Uterus (tissue), 4 donors: ENCODE measurements around the gene BDNF. TPM values are rescaled to one million over a fixed set of nuclear protein-coding genes. Genes with fewer than 3 reads are reported as not detected.

ENCODE experiments used
- DNase-seq, 2 donors: peaks; one replicate each; pipeline ENCODE4 v3.0.0-alpha.2; 2019 to 2020
- H3K27ac ChIP-seq, 2 donors: fragments of 200-600 bp; sonication (generic); 1 replicate in 1 of 2; 2 replicates in 1 of 2; pipeline ENCODE4 v1.5.1; 2016 to 2018
- H3K27me3 ChIP-seq, 2 donors: fragments of 200-600 bp; sonication (generic); one replicate each; pipeline ENCODE4 v1.5.1; 2018 to 2019; ENCODE audit warnings: control low read depth in 1 of 2
- H3K36me3 ChIP-seq, 2 donors: fragments of 200-600 bp; sonication (generic); one replicate each; pipeline ENCODE4 v1.5.1; 2019; ENCODE audit warnings: control low read depth in 1 of 2
- H3K4me1 ChIP-seq, 2 donors: fragments of 200-600 bp; sonication (generic); one replicate each; pipeline ENCODE4 v1.5.1; 2018 to 2019; ENCODE audit warnings: control low read depth in 1 of 2
- H3K4me3 ChIP-seq, 2 donors: fragments of 200-600 bp; sonication (generic); 1 replicate in 1 of 2; 2 replicates in 1 of 2; pipeline ENCODE4 v1.5.1; 2018 to 2019; ENCODE audit warnings: mild to moderate bottlenecking in 1 of 2
- H3K9me3 ChIP-seq, 2 donors: fragments of 200-600 bp; sonication (generic); one replicate each; pipeline ENCODE4 v1.5.1; 2019; ENCODE audit warnings: control low read depth in 1 of 2
- CTCF ChIP-seq, 4 experiments: fragments of 200-600 bp in 2 of 4; fragments of 450-650 bp in 2 of 4; sonication (generic) in 2 of 4; IDR thresholded peaks; one replicate each; pipeline ENCODE4 v1.5.1; 2016 to 2019; ENCODE audit warnings: antibody characterized with exemption in 4 of 4, mild to moderate bottlenecking in 2 of 4, moderate library complexity in 1 of 4
- POLR2A ChIP-seq, 2 donors: fragments of 450-650 bp; IDR thresholded peaks; one replicate each; pipeline ENCODE4 v1.6.1; 2016; ENCODE audit warnings: antibody characterized with exemption in 2 of 2, mild to moderate bottlenecking in 1 of 2, moderate library complexity in 1 of 2
- intact Hi-C: fragments of 100-400 bp; cut with DNase I; formaldehyde crosslinking; loops from one replicate; pipeline ENCODE4 v1.15.1; 2023; ENCODE audit warnings: low total_unique reads
- total RNA-seq, 4 donors: library from RNA; depleted of rRNA in 3 of 4; stranded (reverse); fragments of >200 nt in 3 of 4; gene quantifications; one replicate each; pipeline versions ENCODE4 v1.1.0 to v1.2.4, GENCODE V29; 2014 to 2023
- donor health status: DM: yes; HTN: yes; CAD: no.

BDNF gene
- total RNA-seq, 4 donors from 2014 or later = 0.83 TPM; not detected in 3

GRCh38 chr11:27723687-27724086 lies 23.4 kb upstream of the BDNF start:
- Histone ChIP-seq H3K9me3 (no peaks in the 10 kb centered on the region), H3K4me1 (peaks cover 0 to 8% of the 10 kb centered on the region in 2 donors), H3K4me3 (no peak overlapping the region), H3K36me3 (no peaks in the 10 kb centered on the region), H3K27me3 (peaks cover 0 to 34% of the 10 kb centered on the region in 2 donors), H3K27ac (no peak overlapping the region)
- DNase-seq = no peak
- intact Hi-C loops = no loop called here
- TF ChIP-seq POLR2A (IDR thresholded peaks at IDR 0.05) (no peak), CTCF (IDR thresholded peaks at IDR 0.05) (no peak)

- intact Hi-C loops = no loop called here
- Histone ChIP-seq H3K36me3 (no peaks in the 10 kb centered on the region), H3K9me3 (no peaks in the 10 kb centered on the region), H3K4me1 (peaks cover 0 to 8% of the 10 kb centered on the region in 2 donors), H3K4me3 (no peak overlapping the region), H3K27ac (no peak overlapping the region), H3K27me3 (peaks cover 0 to 38% of the 10 kb centered on the region in 2 donors)
- DNase-seq = no peak
- TF ChIP-seq POLR2A (IDR thresholded peaks at IDR 0.05) (no peak), CTCF (IDR thresholded peaks at IDR 0.05) (no peak)
These were observed 22.7 kb upstream of the BDNF start for GRCh38 chr11:27722953-27723344.

GRCh38 chr11:27722117-27722952 lies 22.1 kb upstream of the BDNF start:
- TF ChIP-seq CTCF (IDR thresholded peaks at IDR 0.05) (no peak), POLR2A (IDR thresholded peaks at IDR 0.05) (no peak)
- H3K9me3 ChIP-seq = no peaks in the 10 kb centered on the region
- DNase-seq = no peak
- no peak overlapping the region for H3K27ac ChIP-seq
- H3K27me3 ChIP-seq = peaks cover 0 to 43% of the 10 kb centered on the region in 2 donors
- intact Hi-C loops = no loop called here
- H3K4me3 ChIP-seq = no peak overlapping the region
- H3K4me1 ChIP-seq = peaks cover 0 to 8% of the 10 kb centered on the region in 2 donors
- no peaks in the 10 kb centered on the region for H3K36me3 ChIP-seq

GRCh38 chr11:27721264-27722116 lies 21.2 kb upstream of the BDNF start:
- peaks cover 0 to 8% of the 10 kb centered on the region in 2 donors for H3K4me1 ChIP-seq
- no peaks in the 10 kb centered on the region for H3K36me3 ChIP-seq
- no peak overlapping the region for H3K27ac ChIP-seq
- H3K27me3 ChIP-seq = peaks cover 0 to 43% of the 10 kb centered on the region in 2 donors
- no peak overlapping the region for H3K4me3 ChIP-seq
- no peaks in the 10 kb centered on the region for H3K9me3 ChIP-seq
- intact Hi-C loops = no loop called here
- DNase-seq = no peak
- TF ChIP-seq CTCF (IDR thresholded peaks at IDR 0.05) (no peak), POLR2A (IDR thresholded peaks at IDR 0.05) (no peak)
